Measurements from ENCODE around the gene NAV1. TPM values are rescaled to one million over a fixed set of nuclear protein-coding genes. Genes with fewer than 3 reads are reported as not detected.

The NAV1 gene
- total and polyA plus RNA-seq, 9 of the 15 experiments (the other 6 are each of a cell fraction or from before 2014, with no cell fraction given), result 0.91 to 16.8 (median 3.2) TPM

- no peak for TF ChIP-seq NR0B1 (IDR thresholded peaks at IDR 0.05; ENCODE audit: partially characterized antibody)
- TF ChIP-seq, protein P1, sequence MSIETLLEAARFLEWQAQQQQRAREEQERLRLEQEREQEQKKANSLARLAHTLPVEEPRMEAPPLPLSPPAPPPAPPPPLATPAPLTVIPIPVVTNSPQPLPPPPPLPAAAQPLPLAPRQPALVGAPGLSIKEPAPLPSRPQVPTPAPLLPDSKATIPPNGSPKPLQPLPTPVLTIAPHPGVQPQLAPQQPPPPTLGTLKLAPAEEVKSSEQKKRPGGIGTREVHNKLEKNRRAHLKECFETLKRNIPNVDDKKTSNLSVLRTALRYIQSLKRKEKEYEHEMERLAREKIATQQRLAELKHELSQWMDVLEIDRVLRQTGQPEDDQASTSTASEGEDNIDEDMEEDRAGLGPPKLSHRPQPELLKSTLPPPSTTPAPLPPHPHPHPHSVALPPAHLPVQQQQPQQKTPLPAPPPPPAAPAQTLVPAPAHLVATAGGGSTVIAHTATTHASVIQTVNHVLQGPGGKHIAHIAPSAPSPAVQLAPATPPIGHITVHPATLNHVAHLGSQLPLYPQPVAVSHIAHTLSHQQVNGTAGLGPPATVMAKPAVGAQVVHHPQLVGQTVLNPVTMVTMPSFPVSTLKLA (conservative IDR thresholded peaks at IDR 0.05), result peak; percentile 56 to 68
- TF ChIP-seq ZNF197 (CRISPR knock-in tag; IDR thresholded peaks at IDR 0.05; ENCODE audit: low read depth), result 0 out of 2 replicates have a peak, but pooled peaks have one; percentile 35
- TF ChIP-seq SMC3 (conservative IDR thresholded peaks at IDR 0.05; ENCODE audit: insufficient read depth, low read depth, low read length), result peak; percentile 94
- TF ChIP-seq NKRF (IDR thresholded peaks at IDR 0.05; ENCODE audit: borderline replicate concordance), result no peak
- TF ChIP-seq, protein P2, sequence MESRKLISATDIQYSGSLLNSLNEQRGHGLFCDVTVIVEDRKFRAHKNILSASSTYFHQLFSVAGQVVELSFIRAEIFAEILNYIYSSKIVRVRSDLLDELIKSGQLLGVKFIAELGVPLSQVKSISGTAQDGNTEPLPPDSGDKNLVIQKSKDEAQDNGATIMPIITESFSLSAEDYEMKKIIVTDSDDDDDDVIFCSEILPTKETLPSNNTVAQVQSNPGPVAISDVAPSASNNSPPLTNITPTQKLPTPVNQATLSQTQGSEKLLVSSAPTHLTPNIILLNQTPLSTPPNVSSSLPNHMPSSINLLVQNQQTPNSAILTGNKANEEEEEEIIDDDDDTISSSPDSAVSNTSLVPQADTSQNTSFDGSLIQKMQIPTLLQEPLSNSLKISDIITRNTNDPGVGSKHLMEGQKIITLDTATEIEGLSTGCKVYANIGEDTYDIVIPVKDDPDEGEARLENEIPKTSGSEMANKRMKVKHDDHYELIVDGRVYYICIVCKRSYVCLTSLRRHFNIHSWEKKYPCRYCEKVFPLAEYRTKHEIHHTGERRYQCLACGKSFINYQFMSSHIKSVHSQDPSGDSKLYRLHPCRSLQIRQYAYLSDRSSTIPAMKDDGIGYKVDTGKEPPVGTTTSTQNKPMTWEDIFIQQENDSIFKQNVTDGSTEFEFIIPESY (CRISPR knock-in tag; IDR thresholded peaks at IDR 0.05), result 0 out of 2 replicates have a peak, but pooled peaks have one; percentile 43
- no peak for TF ChIP-seq ZNF347 (CRISPR knock-in tag; IDR thresholded peaks at IDR 0.05; ENCODE audit: low read depth)
- TF ChIP-seq CREBBP (IDR thresholded peaks at IDR 0.05; ENCODE audit: low read depth, low read length), result no peak
- TF ChIP-seq TGIF2 (CRISPR knock-in tag; IDR thresholded peaks at IDR 0.05), result no peak
- TF ChIP-seq, protein P3, sequence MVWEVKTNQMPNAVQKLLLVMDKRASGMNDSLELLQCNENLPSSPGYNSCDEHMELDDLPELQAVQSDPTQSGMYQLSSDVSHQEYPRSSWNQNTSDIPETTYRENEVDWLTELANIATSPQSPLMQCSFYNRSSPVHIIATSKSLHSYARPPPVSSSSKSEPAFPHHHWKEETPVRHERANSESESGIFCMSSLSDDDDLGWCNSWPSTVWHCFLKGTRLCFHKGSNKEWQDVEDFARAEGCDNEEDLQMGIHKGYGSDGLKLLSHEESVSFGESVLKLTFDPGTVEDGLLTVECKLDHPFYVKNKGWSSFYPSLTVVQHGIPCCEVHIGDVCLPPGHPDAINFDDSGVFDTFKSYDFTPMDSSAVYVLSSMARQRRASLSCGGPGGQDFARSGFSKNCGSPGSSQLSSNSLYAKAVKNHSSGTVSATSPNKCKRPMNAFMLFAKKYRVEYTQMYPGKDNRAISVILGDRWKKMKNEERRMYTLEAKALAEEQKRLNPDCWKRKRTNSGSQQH (CRISPR knock-in tag; IDR thresholded peaks at IDR 0.05), result no peak
- TF ChIP-seq PURB (CRISPR knock-in tag; IDR thresholded peaks at IDR 0.05; ENCODE audit: low read depth), result no peak
- 0 out of 2 replicates have a peak, but pooled peaks have one; percentile 27 for TF ChIP-seq NBN (IDR thresholded peaks at IDR 0.05; ENCODE audit: low read depth)
- TF ChIP-seq, protein P4, sequence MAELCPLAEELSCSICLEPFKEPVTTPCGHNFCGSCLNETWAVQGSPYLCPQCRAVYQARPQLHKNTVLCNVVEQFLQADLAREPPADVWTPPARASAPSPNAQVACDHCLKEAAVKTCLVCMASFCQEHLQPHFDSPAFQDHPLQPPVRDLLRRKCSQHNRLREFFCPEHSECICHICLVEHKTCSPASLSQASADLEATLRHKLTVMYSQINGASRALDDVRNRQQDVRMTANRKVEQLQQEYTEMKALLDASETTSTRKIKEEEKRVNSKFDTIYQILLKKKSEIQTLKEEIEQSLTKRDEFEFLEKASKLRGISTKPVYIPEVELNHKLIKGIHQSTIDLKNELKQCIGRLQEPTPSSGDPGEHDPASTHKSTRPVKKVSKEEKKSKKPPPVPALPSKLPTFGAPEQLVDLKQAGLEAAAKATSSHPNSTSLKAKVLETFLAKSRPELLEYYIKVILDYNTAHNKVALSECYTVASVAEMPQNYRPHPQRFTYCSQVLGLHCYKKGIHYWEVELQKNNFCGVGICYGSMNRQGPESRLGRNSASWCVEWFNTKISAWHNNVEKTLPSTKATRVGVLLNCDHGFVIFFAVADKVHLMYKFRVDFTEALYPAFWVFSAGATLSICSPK (IDR thresholded peaks at IDR 0.05; ENCODE audit: borderline replicate concordance), result no peak
- TF ChIP-seq SP1 (CRISPR knock-in tag; IDR thresholded peaks at IDR 0.05), result peak; percentile 41; the same call in 1 of the 2 replicates
These were observed 8.0 kb upstream of the NAV1 start (continued) for GRCh38 chr1:201530741-201531531.

Data from K562 (cell line).